GM12873 (cell line): ENCODE results near the gene IRS2.

Experiments
- CTCF ChIP-seq: IDR thresholded peaks from 2 replicates; pipeline ENCODE4 v1.5.1; 2012; ENCODE audit warnings: low read depth, mild to moderate bottlenecking, moderate library complexity, low read length, control low read depth; ENCODE audit not compliant: insufficient read depth; ENCODE audit errors: missing control alignments

The IRS2 gene

DNA sequence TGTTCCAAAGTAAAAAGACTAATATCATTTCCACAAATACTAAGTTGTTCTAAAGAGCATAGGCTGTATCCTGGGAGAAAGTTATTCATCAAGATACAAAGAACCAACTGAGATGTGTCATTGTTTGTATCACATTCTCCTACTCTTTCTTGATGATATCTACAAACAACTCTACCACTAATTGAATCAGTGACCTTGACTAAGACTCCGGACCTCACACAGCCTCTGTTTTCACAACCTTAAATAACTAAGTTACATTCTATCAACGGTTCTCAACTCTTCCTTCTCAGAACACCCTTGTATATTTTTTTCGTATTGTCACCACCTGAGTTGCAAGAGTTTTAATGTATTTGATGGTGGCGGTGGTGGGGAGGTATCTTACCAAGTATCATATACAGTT lies 12.6 kb downstream of the IRS2 start:
- no peak for TF ChIP-seq CTCF

DNA sequence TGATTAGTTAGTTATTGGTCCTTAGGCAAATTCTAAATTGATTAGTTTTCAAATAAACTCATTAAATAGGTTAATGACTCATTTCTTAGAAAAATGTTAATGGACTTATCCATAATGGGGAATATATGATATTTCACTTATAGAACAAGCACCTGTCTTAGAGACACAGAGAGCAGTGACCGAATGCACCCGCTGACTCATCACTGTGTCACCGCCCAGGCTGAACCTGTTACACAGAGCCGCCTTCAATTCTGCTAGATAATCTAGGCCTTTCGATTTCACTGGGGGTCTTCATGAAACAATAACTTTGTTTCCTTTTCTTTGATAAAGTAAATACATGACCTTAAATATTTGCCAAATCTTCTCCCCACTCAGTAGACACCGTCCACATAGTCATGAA lies 13.1 kb downstream of the IRS2 start:
- TF ChIP-seq CTCF: no peak

DNA sequence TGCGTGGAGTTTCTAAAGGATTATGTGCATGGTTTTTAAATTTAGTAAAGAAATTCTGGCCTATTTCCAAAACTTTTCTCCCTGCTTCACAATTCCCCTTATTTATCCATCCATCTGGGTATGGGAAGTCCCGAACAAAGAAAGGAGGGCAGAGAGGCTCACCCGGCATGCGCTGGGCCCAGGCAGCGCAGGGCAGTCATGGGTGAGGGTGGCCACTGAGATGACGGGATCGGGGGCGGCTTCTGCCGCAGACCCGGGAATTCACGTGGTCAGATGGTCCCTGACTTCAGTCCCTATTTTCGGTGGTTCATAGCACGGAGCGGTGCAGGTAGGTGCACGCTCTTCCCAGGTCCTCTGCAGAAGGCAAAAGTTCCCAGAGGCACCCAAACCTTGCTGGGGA lies 14.5 kb downstream of the IRS2 start:
- TF ChIP-seq CTCF: no peak

GRCh38 chr13:109770436-109770835 lies 15.9 kb downstream of the IRS2 start:
- no peak for TF ChIP-seq CTCF

DNA sequence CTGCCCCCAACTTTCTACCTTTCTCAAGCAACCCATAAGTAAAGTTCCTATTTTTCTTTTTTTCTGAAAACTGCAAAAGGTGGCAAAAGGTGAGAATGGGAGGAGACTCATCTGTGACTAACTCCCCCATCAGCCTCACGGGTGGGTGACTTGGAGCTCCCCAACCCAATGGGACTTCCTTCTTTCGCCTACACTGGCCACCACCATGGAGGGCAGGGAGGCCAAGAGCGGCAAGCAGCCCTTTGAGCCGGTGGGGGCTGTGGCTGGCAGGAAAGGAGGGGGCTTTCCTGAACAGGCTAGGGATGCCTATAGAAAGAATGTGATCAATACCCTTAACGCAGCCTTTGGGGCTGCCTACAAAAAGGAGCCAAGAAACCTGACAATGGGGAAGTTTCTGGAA lies 16.5 kb downstream of the IRS2 start:
- TF ChIP-seq CTCF: no peak

DNA sequence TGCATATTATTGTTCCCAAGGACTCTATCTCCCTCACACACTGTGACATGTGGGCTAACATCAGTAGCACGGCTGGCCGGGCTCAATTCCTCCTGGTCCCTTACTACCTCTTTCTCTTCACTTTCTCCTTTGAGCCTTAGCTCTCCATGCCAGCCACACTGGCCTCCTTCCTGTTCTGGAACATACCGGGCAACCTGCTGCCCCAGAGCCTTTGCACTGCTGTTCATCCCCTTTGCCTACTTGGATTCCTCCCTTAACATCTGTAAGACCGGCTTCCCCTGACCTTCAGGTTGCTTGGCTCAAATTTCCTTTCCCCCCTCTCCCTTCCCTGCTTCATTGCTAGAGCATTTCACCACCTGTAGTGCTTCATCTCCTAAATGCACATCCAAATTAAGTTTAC lies 17.1 kb downstream of the IRS2 start:
- no peak for TF ChIP-seq CTCF

GRCh38 chr13:109768616-109769015 lies 17.8 kb downstream of the IRS2 start:
- no peak for TF ChIP-seq CTCF

DNA sequence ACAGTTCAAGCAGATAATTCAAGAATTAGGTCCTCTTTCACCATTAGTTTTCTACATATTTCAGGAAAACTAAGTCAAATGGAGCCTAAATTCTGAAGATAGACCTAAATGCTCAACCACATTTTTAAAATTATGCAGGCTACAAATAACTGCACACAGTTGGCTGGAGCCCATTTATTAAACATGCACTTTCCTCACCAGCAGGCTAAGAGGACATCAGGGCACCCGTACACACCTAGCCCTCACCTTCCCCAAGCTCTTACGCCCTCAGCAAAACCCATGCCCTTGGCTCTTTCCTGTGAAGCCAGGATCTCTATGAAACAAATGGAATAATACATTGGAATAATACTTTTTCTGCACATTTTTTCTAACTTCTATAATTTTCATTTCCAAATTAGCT lies 18.2 kb downstream of the IRS2 start:
- no peak for TF ChIP-seq CTCF
